ENCODE measurements around the gene EPS8L2. TPM values are rescaled to one million over a fixed set of nuclear protein-coding genes. Genes with fewer than 3 reads are reported as not detected.
A peak's percentile ranks its signal among the peaks of the same experiment; 100 is the strongest.

Gene EPS8L2
- total and polyA plus RNA-seq, 2 of the 8 experiments (the other 6 are each of a cell fraction or from before 2014, with no cell fraction given) = 38.5 to 57.0 TPM

DNA sequence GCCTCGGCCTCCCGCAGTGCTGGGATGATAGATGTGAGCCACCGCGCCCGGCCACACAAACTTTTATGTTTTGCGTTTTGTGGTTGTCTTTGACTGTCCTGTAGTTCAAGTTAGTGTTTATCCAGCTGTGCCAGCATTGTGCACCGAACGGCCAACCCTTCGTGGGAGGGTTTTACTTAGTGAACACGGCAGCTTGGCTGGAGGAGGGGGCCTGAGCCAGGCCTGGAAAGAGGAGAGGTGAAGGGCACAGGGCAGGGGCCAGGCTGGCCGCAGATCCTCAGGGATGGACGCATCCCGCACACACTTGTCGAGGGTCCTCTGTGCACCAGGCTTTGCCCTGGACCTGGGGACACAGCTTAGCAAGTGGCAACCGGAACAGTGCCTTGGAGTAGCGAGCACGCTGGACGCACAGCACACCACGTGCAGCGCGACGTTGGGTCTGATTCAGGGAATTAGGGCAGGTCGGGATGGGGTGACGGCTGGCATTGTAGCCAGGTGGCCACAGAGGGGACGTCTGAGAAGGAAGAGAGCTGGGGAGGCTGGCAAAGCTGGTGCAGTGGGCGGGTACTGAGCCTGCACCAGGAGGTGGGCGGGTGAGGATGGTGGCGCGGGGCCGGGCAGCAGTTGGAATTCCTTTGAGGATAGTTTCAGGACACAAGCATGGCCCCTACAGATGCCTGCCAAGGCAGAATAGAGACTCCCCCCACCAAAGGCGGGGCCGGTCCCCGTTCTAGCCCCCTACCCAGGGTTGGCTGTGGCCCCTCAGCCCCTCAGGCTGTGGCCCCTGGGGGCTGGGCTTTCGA, 13.4 kb downstream of the EPS8L2 start:
- Histone ChIP-seq H4K8ac (ENCODE audit: extremely low read depth, insufficient read depth, low read length) (0 out of 2 replicates have a peak overlapping the region, but pooled peaks have one; percentile 1), H3K4me1 (replicated peaks in 1 of 4; ENCODE audit: control insufficient read depth in 3 of 4, insufficient read depth in 4 of 4, low read length in 3 of 4) (peaks cover 0 to 7% (median 5%) of the 10 kb centered on the region in 4 experiments; a peak in 5 of 7 replicates), H4K20me1 (replicated peaks in 1 of 2; ENCODE audit: control insufficient read depth in 1 of 2, insufficient read depth in 2 of 2, low read length in 2 of 2) (no peaks in the 10 kb centered on the region), H3K36me3 (ENCODE audit: control insufficient read depth in 2 of 4, insufficient read depth in 4 of 4, low read length in 3 of 4) (no peaks in the 10 kb centered on the region), H2BK15ac (ENCODE audit: low read length) (peak overlapping the region; percentile 10; the same call in 1 of the 2 replicates), H3K27me3 (replicated peaks in 1 of 4; ENCODE audit: control insufficient read depth in 3 of 4, extremely low read depth in 1 of 4, insufficient read depth in 3 of 4, low read length in 3 of 4) (peaks cover 0 to 8% (median 8%) of the 10 kb centered on the region in 4 experiments; a peak in 4 of 7 replicates), H3K23ac (ENCODE audit: insufficient read length) (no peak overlapping the region), H4K91ac (replicated peaks; ENCODE audit: insufficient read length, low read length) (no peak overlapping the region), H2AFZ (ENCODE audit: low read length) (no peak overlapping the region), H4K5ac (ENCODE audit: insufficient read length, low read depth, low read length) (no peak overlapping the region), H3K18ac (ENCODE audit: extremely low read depth, low read length) (no peak overlapping the region), H3K9ac (replicated peaks in 1 of 4; ENCODE audit: extremely low read depth in 1 of 4, low read depth in 3 of 4, low read length in 3 of 4) (no peak overlapping the region), H3K23me2 (ENCODE audit: low read depth, low read length) (peaks cover 2% of the 10 kb centered on the region; the same call in 1 of the 2 replicates), H3K9me3 (ENCODE audit: insufficient read depth in 2 of 2, low read depth in 1 of 2, low read length in 1 of 2) (no peaks in the 10 kb centered on the region), H3K56ac (replicated peaks; ENCODE audit: insufficient read length, low read depth, low read length) (no peak overlapping the region), H2BK20ac (ENCODE audit: low read length) (no peak overlapping the region), H3K79me1 (ENCODE audit: low read depth, low read length) (no peaks in the 10 kb centered on the region), H3K4me2 (ENCODE audit: insufficient read depth in 1 of 2, low read depth in 2 of 2, low read length in 2 of 2) (no peak overlapping the region), H3K14ac (ENCODE audit: insufficient read length) (no peak overlapping the region), H3K4ac (replicated peaks; ENCODE audit: insufficient read length, low read depth, low read length) (no peak overlapping the region), H3K79me2 (ENCODE audit: control insufficient read depth in 1 of 2, insufficient read depth in 2 of 2, low read length in 2 of 2) (no peaks in the 10 kb centered on the region), H3K27ac (ENCODE audit: low read depth, low read length) (no peak overlapping the region), H2BK120ac (replicated peaks; ENCODE audit: low read depth, low read length) (no peak overlapping the region), H3K4me3 (ENCODE audit: extremely low read depth in 1 of 4, insufficient read depth in 2 of 4, low read depth in 3 of 4, low read length in 4 of 4) (no peak overlapping the region), H2BK12ac (ENCODE audit: low read depth, low read length) (peak overlapping the region; percentile 39; the same call in 1 of the 2 replicates), H2AK5ac (ENCODE audit: low read depth, low read length) (0 out of 2 replicates have a peak overlapping the region, but pooled peaks have one; percentile 65), H2BK5ac (ENCODE audit: low read depth, low read length) (peak overlapping the region; percentile 5; the same call in 1 of the 2 replicates)
- FAIRE-seq (no peak), DNase-seq (ENCODE audit: low read depth in 1 of 2, low spot score in 2 of 2) (no peak)
- CTCF ChIA-PET (ENCODE audit: partially characterized antibody) = interaction anchor here (0.6 to 15.4 kb wide), 12 partner anchors 8 to 199 kb away, joined by 3 to 395 read pairs (median 3); partner anchors contain the start of genes EPS8L2, TALDO1 and TMEM80
- 94% methylated on average over 34 of the region's 34 CpGs; no CpG with 5 or more reads in 1 of the 2 experiments for WGBS, 2 experiments (ENCODE audit: extremely low coverage in 1 of 2, insufficient coverage in 1 of 2, insufficient read length in 1 of 2, insufficient replicate concordance in 2 of 2, low coverage in 1 of 2, low lambda C conversion rate in 2 of 2, missing lambda C conversion rate in 1 of 2)
- POLR2A ChIA-PET (ENCODE audit: partially characterized antibody) = interaction anchor here (0.6 to 3.5 kb wide), 7 partner anchors 16 to 107 kb away, joined by 3 to 25 read pairs (median 4); partner anchors contain the start of genes DRD4 and TALDO1
- no peak for TF ChIP-seq EZH2 (IDR thresholded peaks at IDR 0.05; ENCODE audit: low read depth, low read length, severe bottlenecking)
- TF ChIP-seq USF2 (IDR thresholded peaks at IDR 0.05; ENCODE audit: low read length) = no peak
- TF ChIP-seq MAFK (IDR thresholded peaks at IDR 0.05; ENCODE audit: low read depth, low read length) = no peak
- TF ChIP-seq CTBP2 (IDR thresholded peaks at IDR 0.05; ENCODE audit: borderline replicate concordance, insufficient read depth, insufficient read length, low read length) = no peak
- TF ChIP-seq SIX5 (IDR thresholded peaks at IDR 0.05; ENCODE audit: low read depth, low read length) = no peak
- TF ChIP-seq RAD21 (IDR thresholded peaks at IDR 0.05 in 1 of 2, conservative IDR thresholded peaks at IDR 0.05 in 1 of 2; ENCODE audit: low read depth in 2 of 2, low read length in 2 of 2) = no peak

All from H1 (cell line).